Sigmoid colon (tissue), 7 donors: ENCODE data around the gene UBL7. TPM values are rescaled to one million over a fixed set of nuclear protein-coding genes. Genes with fewer than 3 reads are reported as not detected.

Experiments
- DNase-seq: peaks from one replicate; pipeline ENCODE4 v3.0.0-alpha.2; 2019
- H3K27ac ChIP-seq, 4 donors: fragments of 200-600 bp; sonication (generic); one replicate each; pipeline ENCODE4 v1.5.1; 2016 to 2019; ENCODE audit warnings: mild to moderate bottlenecking in 1 of 4
- H3K27me3 ChIP-seq, 3 donors: fragments of 200-600 bp; sonication (generic); one replicate each; pipeline ENCODE4 v1.5.1; 2019; ENCODE audit warnings: mild to moderate bottlenecking in 1 of 3
- H3K36me3 ChIP-seq, 4 donors: fragments of 200-600 bp; sonication (generic); one replicate each; pipeline ENCODE4 v1.5.1; 2016 to 2019
- H3K4me1 ChIP-seq, 4 donors: fragments of 200-600 bp; sonication (generic); one replicate each; pipeline ENCODE4 v1.5.1; 2017 to 2019
- H3K4me3 ChIP-seq, 4 donors: fragments of 200-600 bp; sonication (generic); one replicate each; pipeline ENCODE4 v1.5.1; 2017 to 2019; ENCODE audit warnings: mild to moderate bottlenecking in 2 of 4, moderate library complexity in 1 of 4
- H3K9me3 ChIP-seq, 4 donors: fragments of 200-600 bp in 3 of 4; sonication (generic) in 3 of 4; one replicate each; pipeline versions ENCODE4 v1.5.1 to v1.6.1; 2013 to 2019
- EP300 ChIP-seq, 4 donors: sonication (generic); formaldehyde crosslinking; IDR thresholded peaks; one replicate each; pipeline ENCODE4 v1.6.1; 2017; ENCODE audit warnings: antibody characterized with exemption in 4 of 4
- POLR2A ChIP-seq, 2 donors: fragments of 450-650 bp; IDR thresholded peaks; one replicate each; pipeline ENCODE4 v1.6.1; 2016; ENCODE audit warnings: antibody characterized with exemption in 2 of 2, mild to moderate bottlenecking in 2 of 2, moderate library complexity in 2 of 2
- POLR2AphosphoS5 ChIP-seq, 4 donors: sonication (generic); formaldehyde crosslinking; IDR thresholded peaks; one replicate each; pipeline ENCODE4 v1.6.1; 2017; ENCODE audit warnings: antibody characterized with exemption in 4 of 4
- WGBS, 2 donors: extraction: QIAGEN DNeasy Blood & Tissue Kit; methylation state at CpG; one replicate each; pipeline ENCODE4 v1.1.7; 2013; 5-methylcytosine and 5-hydroxymethylcytosine counted together
- intact Hi-C: fragments of 100-400 bp; cut with DNase I; formaldehyde crosslinking; loops from one replicate; pipeline ENCODE4 v1.15.1; 2023
- polyA plus RNA-seq, 3 donors: library from polyadenylated mRNA; stranded (reverse); fragments of 200-250 nt; gene quantifications; one replicate each; pipeline ENCODE4 v1.2.3, GENCODE V29; 2013
- small RNA-seq, 3 donors: library from RNA; depleted of rRNA; stranded (forward); fragments of <200 nt; gene quantifications; one replicate each; pipeline ENCODE3, GENCODE V24; 2016
- total RNA-seq, 4 donors: library from RNA; depleted of rRNA; stranded (reverse); fragments of >200 nt; gene quantifications; one replicate each; pipeline ENCODE4 v1.1.0, GENCODE V29; 2016
- TF ChIP-seq, protein P1 (sequence below), 4 experiments: fragments of 450-650 bp in 3 of 4; fragments of 200-600 bp in 1 of 4; IDR thresholded peaks; one replicate each; pipeline ENCODE4 v1.5.1; 2016 to 2019; ENCODE audit warnings: antibody characterized with exemption in 4 of 4, mild to moderate bottlenecking in 3 of 4, moderate library complexity in 2 of 4
- donor health status: healthy with polysubstance abuse.
- donor health status: Bipolar disorder and iron deficiency.
- donor health status: healthy.

The UBL7 gene
- total and polyA plus RNA-seq, 7 donors, result 32.4 to 85.5 (median 48.5) TPM

DNA sequence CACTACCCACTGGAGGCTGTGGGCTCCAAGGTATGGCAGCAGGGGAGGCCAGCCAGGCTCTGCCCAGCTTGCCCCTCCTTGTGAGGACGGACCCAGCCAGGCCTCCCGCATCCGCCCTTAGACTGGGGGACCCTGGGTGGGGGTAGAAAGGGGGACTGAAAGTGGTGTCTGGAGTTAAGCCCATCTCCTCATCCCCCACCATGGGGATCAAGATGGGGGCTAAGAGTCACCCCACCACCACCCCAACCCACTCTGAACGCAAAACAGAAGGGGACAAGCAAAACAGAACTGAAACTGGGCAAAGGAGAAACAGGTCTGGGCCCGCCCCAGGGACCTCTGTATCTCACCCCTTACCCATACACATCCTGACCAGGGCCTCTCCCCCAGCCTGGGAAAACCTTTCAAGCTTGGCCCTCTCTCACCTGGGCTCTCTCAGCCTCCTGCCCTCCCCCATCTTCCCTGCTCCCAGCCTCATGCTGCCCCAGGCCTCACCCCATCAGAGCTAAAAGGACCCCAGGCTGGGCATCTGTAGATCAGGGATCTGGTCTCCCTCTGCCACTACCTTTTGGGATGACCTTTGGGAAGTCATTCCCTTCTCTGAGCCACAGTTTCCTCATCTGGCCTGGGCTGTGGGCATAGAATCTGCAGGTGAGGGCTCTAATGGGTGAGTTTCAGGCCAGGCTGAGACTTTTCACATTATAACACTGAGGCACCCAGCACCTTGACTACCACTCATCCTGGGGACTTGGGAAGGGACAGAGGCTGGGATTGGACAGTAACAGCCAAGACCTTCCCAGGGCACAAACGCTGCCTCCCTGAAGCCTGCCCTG, 63.5 kb downstream of the UBL7 start:
- Histone ChIP-seq H3K36me3 (no peaks in the 10 kb centered on the region), H3K27ac (no peak overlapping the region)
- DNase-seq, result no peak

DNA sequence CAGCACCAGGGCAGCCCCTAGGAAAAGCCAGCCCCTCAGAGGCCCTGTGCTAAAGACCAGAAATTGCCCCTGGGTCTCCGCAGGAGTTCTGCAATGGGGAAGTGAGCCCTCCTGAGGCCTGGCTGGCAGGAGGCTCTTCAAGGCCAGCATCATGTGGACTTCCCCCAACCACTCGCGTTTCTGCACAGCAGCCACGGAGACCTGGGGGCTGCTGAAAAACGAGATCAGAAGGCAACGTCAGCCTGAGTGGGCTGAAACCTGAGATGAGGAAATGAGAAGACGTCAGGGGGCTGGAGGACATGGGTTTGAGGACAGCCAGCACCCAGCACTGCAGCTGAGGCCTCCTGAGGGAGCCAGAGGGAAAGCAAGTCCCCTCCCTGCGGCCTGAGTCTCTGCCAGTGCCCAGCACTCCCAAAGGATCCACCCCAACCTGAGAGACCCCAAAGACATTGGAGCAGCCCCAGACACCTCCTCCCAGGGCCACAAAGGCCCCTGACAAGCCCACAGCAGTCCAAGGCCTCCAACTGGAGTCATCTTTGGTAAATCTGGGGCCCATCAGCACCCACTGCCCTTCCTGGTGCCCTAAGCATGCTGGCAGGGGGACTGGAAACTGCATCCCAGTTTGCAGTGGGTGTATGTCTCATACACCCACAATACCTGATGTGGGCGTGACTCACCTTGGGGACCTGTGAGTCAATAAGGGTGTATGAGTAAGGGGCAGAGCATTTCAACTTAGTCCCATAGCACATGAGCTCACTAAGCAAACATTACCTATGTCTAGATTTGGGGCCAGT, 64.3 kb downstream of the UBL7 start:
- WGBS, 2 donors, result 52 to 77% methylated on average over 9 of the region's 9 CpGs
- intact Hi-C loops, result no loop called here
- no peak for DNase-seq
- no peak overlapping the region for H3K27ac ChIP-seq
- H3K9me3 ChIP-seq, result no peaks in the 10 kb centered on the region
- no peaks in the 10 kb centered on the region for H3K4me1 ChIP-seq
- no peak overlapping the region for H3K4me3 ChIP-seq
- peaks cover 0 to 21% (median 0%) of the 10 kb centered on the region in 3 donors for H3K27me3 ChIP-seq
- TF ChIP-seq POLR2AphosphoS5 (IDR thresholded peaks at IDR 0.05), result no peak
- TF ChIP-seq, protein P1, sequence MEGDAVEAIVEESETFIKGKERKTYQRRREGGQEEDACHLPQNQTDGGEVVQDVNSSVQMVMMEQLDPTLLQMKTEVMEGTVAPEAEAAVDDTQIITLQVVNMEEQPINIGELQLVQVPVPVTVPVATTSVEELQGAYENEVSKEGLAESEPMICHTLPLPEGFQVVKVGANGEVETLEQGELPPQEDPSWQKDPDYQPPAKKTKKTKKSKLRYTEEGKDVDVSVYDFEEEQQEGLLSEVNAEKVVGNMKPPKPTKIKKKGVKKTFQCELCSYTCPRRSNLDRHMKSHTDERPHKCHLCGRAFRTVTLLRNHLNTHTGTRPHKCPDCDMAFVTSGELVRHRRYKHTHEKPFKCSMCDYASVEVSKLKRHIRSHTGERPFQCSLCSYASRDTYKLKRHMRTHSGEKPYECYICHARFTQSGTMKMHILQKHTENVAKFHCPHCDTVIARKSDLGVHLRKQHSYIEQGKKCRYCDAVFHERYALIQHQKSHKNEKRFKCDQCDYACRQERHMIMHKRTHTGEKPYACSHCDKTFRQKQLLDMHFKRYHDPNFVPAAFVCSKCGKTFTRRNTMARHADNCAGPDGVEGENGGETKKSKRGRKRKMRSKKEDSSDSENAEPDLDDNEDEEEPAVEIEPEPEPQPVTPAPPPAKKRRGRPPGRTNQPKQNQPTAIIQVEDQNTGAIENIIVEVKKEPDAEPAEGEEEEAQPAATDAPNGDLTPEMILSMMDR (IDR thresholded peaks at IDR 0.05), result no peak
- no peak for TF ChIP-seq EP300 (IDR thresholded peaks at IDR 0.05)
- TF ChIP-seq POLR2A (IDR thresholded peaks at IDR 0.05), result no peak
- H3K36me3 ChIP-seq, result no peaks in the 10 kb centered on the region

More for the DNA sequence above, 63.5 kb downstream of the UBL7 start:
- 83 to 94% methylated on average over 6 of the region's 6 CpGs for WGBS, 2 donors
- no peaks in the 10 kb centered on the region for H3K9me3 ChIP-seq
- peaks cover 0 to 24% (median 0%) of the 10 kb centered on the region in 3 donors for H3K27me3 ChIP-seq
- TF ChIP-seq POLR2A (IDR thresholded peaks at IDR 0.05) (no peak), POLR2AphosphoS5 (IDR thresholded peaks at IDR 0.05) (no peak), EP300 (IDR thresholded peaks at IDR 0.05) (no peak)
- TF ChIP-seq, protein P1 (IDR thresholded peaks at IDR 0.05), result no peak
- no peak overlapping the region for H3K4me3 ChIP-seq
- H3K4me1 ChIP-seq, result no peaks in the 10 kb centered on the region
- intact Hi-C loops, result no loop called here

DNA sequence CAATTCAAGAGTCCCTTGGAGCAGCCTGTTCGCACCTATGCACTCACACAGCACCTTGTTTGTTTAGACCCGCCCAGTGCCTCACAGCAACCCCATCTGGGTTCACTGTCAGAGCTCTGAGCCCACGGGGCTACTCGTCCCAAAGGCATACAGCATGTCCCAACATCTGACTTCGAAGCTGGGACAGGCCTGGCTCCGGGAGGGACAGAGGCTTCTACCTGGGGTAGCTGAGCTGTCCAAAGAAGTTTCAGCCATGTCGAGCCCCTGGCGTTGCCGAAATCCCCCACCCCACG, 64.9 kb downstream of the UBL7 start:
- no peak for DNase-seq
- Histone ChIP-seq H3K4me3 (no peak overlapping the region), H3K27ac (no peak overlapping the region), H3K36me3 (no peaks in the 10 kb centered on the region), H3K4me1 (no peaks in the 10 kb centered on the region), H3K9me3 (no peaks in the 10 kb centered on the region), H3K27me3 (peaks cover 0 to 16% (median 0%) of the 10 kb centered on the region in 3 donors)
- intact Hi-C loops, result no loop called here
- TF ChIP-seq POLR2A (IDR thresholded peaks at IDR 0.05) (no peak), EP300 (IDR thresholded peaks at IDR 0.05) (no peak), POLR2AphosphoS5 (IDR thresholded peaks at IDR 0.05) (no peak)
- TF ChIP-seq, protein P1 (IDR thresholded peaks at IDR 0.05), result no peak
- 73% methylated on average over 10 of the region's 10 CpGs for WGBS, 2 donors

Small RNA genes lying within 50 kb of the gene (small RNA-seq; reads per million reads assigned to genes)
- 0 reads per million in 3 donors for gene MIR6881
- gene RF00591, result 0 reads per million in 3 donors

Other genes with a start within 250 kb of the UBL7 start
- gene CCDC33, start 224.8 kb downstream of the UBL7 start, total RNA-seq, result not detected
- gene CCDC33, start 224.8 kb downstream of the UBL7 start, polyA plus RNA-seq, result under 1 TPM in 2 of 3 donors, not detected in 1; 0.09 to 0.60 TPM
- gene CYP11A1, start 93.5 kb downstream of the UBL7 start, total RNA-seq, result 1 to 10 TPM in 1 of 4 donors, under 1 TPM in 2, not detected in 1; 0.36 to 1.7 (median 0.49) TPM
- gene CYP11A1, start 93.5 kb downstream of the UBL7 start, polyA plus RNA-seq, result 1 to 10 TPM in 1 of 3 donors, under 1 TPM in 1, not detected in 1; 0.22 to 1.2 TPM
- gene SEMA7A, start 27.2 kb downstream of the UBL7 start, total RNA-seq, result 1 to 10 TPM in 2 of 4 donors, under 1 TPM in 2; 0.28 to 3.5 (median 0.86) TPM
- gene SEMA7A, start 27.2 kb downstream of the UBL7 start, polyA plus RNA-seq, result 1 to 10 TPM in 2 of 3 donors, not detected in 1; 1.4 to 9.8 TPM
- gene ARID3B, start 80.1 kb upstream of the UBL7 start, total RNA-seq, result 1 to 10 TPM; 2.3 to 9.7 (median 3.4) TPM
- 1 to 10 TPM; 5.3 to 9.3 (median 5.4) TPM for gene ARID3B, start 80.1 kb upstream of the UBL7 start, polyA plus RNA-seq
- gene CLK3, start 154.7 kb upstream of the UBL7 start, total RNA-seq, result 100 to 1,000 TPM in 3 of 4 donors, 10 to 100 TPM in 1; 73.1 to 124 (median 115) TPM
- gene CLK3, start 154.7 kb upstream of the UBL7 start, polyA plus RNA-seq, result 10 to 100 TPM; 59.5 to 75.5 (median 60.1) TPM
- gene EDC3, start 234.9 kb upstream of the UBL7 start, total RNA-seq, result 10 to 100 TPM; 11.7 to 20.2 (median 17.7) TPM
- 10 to 100 TPM; 11.6 to 22.0 (median 12.0) TPM for gene EDC3, start 234.9 kb upstream of the UBL7 start, polyA plus RNA-seq